NCI-H345 (cell line): ENCODE measurements around the gene MROH7.

ENCODE experiments used
- DNase-seq: peaks from one replicate; lab custom pipeline; 2025; lab: John Stamatoyannopoulos, UW

MROH7 gene

DNA sequence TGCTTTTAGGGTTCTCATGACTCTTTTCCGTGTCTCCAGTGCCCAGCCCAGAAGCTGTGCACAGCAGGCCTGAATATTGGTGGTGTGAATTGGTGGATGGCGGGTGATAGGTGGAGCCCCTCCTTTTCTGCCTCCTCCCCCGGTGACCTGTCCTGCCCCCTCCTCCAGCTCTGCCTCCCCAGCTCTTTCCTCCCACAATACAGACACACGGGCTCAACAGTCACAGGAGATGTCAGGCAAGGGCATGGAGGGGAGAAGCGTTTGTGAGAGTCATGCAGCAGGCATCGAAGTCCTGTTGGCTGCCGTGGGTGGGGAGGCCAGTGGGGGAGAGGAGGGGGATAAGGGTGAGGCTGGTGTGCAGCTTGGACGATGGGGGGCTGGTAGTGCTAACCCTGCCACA is 56.8 kb downstream of the MROH7 start:
- no peak for DNase-seq

- no peak for DNase-seq
These were observed 58.4 kb downstream of the MROH7 start for GRCh38 chr1:54699936-54700525.

DNA sequence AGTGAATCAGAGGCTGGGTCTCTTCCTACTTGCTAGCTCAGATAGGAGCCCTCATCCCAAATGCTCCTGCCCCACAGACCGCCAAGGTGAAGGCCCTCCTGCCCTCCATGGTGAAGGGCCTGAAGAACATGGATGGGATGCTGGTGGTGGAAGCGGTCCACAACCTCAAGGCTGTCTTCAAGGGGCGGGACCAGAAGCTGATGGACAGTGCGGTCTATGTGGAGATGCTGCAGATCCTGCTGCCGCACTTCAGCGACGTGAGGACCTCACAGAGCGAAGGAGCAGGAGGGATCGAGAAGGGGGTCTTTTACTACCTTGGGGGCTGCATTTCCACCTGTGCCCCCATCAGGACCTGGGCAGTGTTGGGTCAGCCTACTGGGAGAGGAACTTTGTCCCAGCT is 59.5 kb downstream of the MROH7 start:
- no peak for DNase-seq

GRCh38 chr1:54701996-54702395 is 60.4 kb downstream of the MROH7 start:
- no peak for DNase-seq

DNA sequence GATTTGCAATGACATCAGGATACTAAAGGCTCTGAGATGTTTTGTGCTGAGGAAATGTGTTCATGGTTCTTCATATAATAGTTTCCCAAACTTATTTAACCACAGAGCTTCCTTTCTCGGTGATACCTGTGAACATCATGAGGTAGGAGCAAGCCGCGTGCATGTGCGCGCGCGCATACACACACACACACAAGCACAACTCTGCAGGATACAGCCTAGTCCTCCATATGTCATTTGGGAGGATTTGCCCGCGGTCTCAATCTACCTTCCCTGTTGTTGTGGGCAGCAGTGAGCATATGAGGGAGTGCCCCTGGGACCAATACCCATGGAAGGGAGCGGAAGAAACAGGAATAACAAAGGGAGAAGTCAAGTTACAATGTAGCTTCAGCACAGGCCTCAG is 61.9 kb downstream of the MROH7 start:
- DNase-seq: no peak

GRCh38 chr1:54705153-54705552 is 63.6 kb downstream of the MROH7 start:
- no peak for DNase-seq

- DNase-seq: no peak
These were observed 64.8 kb downstream of the MROH7 start for GRCh38 chr1:54706419-54706818.

GRCh38 chr1:54708385-54708784 is 66.8 kb downstream of the MROH7 start:
- no peak for DNase-seq

DNA sequence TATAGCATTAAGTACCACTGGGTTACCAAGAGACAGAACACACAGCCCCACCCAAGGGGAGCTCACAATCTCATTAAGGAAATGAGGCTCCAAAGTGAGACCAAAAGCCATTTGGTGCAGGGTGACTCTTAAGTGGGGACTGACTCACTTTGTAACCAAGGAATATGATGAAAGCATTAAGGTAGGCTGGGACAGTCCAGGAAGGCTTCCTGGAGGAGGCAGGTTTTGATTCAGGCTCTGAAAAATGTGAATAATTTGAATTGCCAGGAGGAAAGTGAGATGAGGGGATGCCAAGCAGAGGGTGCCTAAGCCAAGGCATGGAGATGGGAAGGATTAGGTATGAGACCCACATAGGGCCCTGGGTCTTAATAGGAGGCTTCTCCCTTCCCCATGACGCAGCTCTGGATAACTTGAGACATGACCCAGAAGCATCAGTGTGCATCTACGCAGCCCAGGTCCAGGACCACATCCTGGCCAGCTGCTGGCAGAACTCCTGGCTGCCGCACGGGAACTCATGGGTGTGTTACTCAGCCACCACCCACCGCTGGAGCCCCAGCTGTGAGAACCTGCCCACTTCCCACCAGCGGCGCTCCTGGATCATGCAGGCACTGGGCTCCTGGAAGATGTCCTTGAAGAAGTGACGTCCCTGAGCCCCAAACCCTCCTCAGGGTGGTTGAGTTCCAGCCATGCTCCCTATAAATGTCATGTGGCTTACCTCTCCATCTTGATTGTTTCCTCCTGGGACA is 68.1 kb downstream of the MROH7 start:
- no peak for DNase-seq

DNA sequence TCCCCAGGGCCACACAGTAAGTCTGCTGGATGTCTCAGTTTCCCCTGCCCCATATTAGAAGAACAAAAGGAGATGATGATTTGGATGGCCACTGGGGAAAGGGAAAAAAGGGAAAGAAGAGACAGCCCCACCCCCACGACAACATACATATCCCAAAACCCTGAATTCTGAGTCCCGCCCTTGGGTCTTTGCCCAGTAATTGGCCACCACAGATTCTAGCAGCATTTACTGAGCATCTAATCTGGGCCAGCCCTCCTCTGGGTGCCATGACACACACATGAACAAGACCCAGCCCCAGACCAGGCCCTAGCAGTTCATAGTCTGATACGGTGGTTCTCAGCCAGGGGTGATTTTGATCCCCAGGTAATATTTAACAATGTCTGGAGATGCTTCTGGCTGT is 68.8 kb downstream of the MROH7 start:
- DNase-seq: no peak

GRCh38 chr1:54710841-54711240 is 69.3 kb downstream of the MROH7 start:
- no peak for DNase-seq

GRCh38 chr1:54711536-54711935 is 70.0 kb downstream of the MROH7 start:
- DNase-seq: no peak

DNA sequence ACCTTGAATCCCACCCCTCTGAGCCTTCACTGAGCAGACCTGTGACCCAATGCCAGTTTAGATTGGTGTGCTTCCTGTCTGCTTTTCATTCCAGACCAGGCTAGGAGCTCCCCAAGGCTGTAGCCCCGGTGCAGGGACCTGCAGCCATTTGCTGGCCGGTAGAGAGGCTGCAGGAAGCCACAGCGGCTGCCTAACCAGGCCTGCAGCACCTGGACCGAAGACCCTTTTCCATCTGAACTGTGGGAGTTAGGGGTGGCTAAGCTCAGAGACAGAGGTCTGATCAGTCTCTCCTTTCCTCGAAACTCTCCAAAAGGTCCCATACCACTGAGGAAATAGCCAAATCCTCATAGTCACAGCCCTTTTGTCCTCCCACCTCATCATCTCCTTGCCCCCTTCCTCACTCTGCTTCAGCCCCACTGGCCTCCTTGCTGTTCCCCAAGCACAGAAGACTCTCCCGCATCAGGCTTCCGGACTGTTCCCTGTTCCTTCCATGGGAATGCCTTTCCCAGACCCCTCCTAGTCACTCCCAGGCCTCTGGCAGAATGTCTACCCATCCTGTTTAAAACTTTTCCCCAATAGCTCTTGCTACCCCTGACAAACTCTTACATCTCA is 73.4 kb downstream of the MROH7 start:
- DNase-seq: no peak

GRCh38 chr1:54715493-54716298 is 74.1 kb downstream of the MROH7 start, which contains the start of gene TTC4:
Gene TTC4 (plus strand): TSS chr1:54715861. CDS start chr1:54715909, 48 bp downstream.
- peak; percentile 89 for DNase-seq

GRCh38 chr1:54716299-54717047 is 74.9 kb downstream of the MROH7 start:
- no peak for DNase-seq

DNA sequence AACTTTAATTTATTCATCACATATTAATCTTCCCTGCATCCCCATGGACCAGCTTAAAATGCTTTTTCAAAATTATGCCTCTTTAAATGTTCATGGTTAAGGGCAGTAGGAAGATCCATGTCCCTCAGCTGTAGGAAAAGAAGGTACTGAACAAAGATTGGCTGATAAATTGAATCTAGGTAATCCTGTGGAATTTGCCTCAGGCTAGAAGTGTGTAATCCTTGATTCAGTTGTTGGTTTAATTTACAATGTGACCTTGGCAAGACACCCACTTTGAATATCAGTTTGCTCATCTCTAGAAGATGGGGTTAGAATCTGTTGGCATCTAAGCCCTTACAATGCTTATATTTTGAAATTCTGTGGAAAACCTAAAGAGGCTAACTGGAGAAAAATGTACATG is 80.1 kb downstream of the MROH7 start:
- no peak for DNase-seq

- DNase-seq: no peak
These were observed 82.4 kb downstream of the MROH7 start for GRCh38 chr1:54723985-54724384.

GRCh38 chr1:54724771-54725170 is 83.2 kb downstream of the MROH7 start:
- DNase-seq: no peak

GRCh38 chr1:54728027-54728426 is 86.4 kb downstream of the MROH7 start:
- no peak for DNase-seq

DNA sequence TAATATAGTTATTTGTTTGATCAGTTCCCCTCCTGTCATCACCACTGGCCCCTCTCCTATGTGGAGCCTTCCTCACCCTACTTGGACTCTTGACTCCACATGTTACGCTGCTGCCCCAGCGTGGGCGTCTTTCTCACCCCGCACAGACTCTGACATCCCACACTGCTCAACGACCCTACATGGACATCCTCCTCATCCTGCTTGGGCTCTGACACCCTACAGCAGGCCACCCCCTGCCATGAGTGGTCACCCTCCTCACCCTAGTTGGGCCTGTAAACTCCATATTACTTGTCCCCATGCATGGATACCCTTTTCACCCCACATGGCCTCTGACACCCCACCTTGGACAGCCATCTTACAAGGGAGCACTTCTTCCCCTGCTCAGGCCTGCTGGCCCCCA is 95.1 kb downstream of the MROH7 start:
- DNase-seq: no peak

DNA sequence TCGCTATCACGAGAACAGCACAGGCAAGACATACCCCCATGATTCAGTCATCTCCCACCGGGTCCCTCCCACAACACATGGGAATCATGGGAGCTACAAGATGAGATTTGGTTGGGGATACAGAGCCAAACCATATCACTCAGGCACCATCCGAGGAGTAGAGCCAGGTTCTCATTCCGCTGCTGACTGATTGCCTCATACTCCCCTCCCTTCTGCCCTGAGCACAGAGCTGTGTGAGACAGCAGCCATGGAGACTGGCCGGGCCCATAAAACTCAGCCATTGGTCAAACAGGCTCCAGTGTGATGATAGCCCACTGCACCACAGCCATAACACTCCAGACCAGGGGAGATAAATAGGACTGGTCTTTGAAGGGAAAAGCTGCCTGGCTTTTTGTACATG is 96.7 kb downstream of the MROH7 start:
- DNase-seq: no peak

DNA sequence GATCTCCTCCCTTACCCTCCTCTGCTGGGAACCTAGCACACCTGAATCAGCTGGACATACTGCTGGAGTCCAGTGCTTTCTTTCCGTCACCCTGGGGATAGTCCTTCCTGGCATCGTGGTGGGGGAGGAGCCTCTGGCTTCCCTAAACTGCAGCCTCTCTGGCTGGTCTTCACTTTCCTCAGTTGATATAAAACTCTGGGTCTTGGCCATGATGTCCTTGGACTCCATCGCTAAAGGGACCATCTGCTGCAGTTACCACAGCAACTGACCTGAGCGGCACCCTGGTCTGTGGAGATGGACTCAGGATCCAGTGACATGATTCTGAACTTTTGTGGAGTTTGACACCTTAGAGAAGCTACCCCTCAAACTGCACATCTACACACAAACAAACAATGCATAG is 99.9 kb downstream of the MROH7 start:
- no peak for DNase-seq
